HG02970 (cell line): Measurements from ENCODE around the gene LPCAT1.
"Not testable (repeated sequence)": the region's sequence is repeated elsewhere in the genome, so short reads cannot be mapped to it uniquely, and the experiment has no call there.

Experiments
- ATAC-seq: cut with Tn5 transposase; IDR thresholded peaks from one replicate; pipeline ENCODE4 v1.9.1; 2021; ENCODE audit warnings: mild to moderate bottlenecking, moderate library complexity, moderate number of reproducible peaks; ENCODE audit not compliant: unreplicated experiment, low FRiP score

Gene LPCAT1

GRCh38 chr5:1431021-1431811 is 92.5 kb downstream of the LPCAT1 start:
- ATAC-seq = no peak

- ATAC-seq = no peak
Observed at GRCh38 chr5:1430121-1430795, 93.5 kb downstream of the LPCAT1 start.

GRCh38 chr5:1429496-1429895 is 94.3 kb downstream of the LPCAT1 start:
- no peak for ATAC-seq

GRCh38 chr5:1429066-1429465 is 94.7 kb downstream of the LPCAT1 start:
- no peak for ATAC-seq

- no peak for ATAC-seq
Observed at GRCh38 chr5:1428107-1428506, 95.7 kb downstream of the LPCAT1 start.

GRCh38 chr5:1424716-1425115 is 99.0 kb downstream of the LPCAT1 start:
- ATAC-seq = no peak

GRCh38 chr5:1423901-1424603 is 99.7 kb downstream of the LPCAT1 start:
- ATAC-seq = no peak

- not testable (repeated sequence) for ATAC-seq
Observed at GRCh38 chr5:1422522-1422921, 101.2 kb downstream of the LPCAT1 start.

GRCh38 chr5:1421521-1422341 is 102.0 kb downstream of the LPCAT1 start:
- ATAC-seq = no peak

GRCh38 chr5:1420211-1421195 is 103.3 kb downstream of the LPCAT1 start:
- no peak for ATAC-seq

GRCh38 chr5:1419476-1420210 is 104.1 kb downstream of the LPCAT1 start:
- ATAC-seq = no peak

GRCh38 chr5:1418921-1419280 is 104.9 kb downstream of the LPCAT1 start:
- ATAC-seq = no peak

GRCh38 chr5:1418238-1418920 is 105.4 kb downstream of the LPCAT1 start:
- no peak for ATAC-seq

- no peak for ATAC-seq
Observed at GRCh38 chr5:1417586-1418225, 106.1 kb downstream of the LPCAT1 start.

GRCh38 chr5:1416856-1417469 is 106.8 kb downstream of the LPCAT1 start:
- ATAC-seq = no peak

GRCh38 chr5:1415626-1416360 is 108.0 kb downstream of the LPCAT1 start:
- ATAC-seq = no peak

- ATAC-seq = no peak
Observed at GRCh38 chr5:1415059-1415425, 108.7 kb downstream of the LPCAT1 start.
